WTC11 (cell line): ENCODE results near the gene ZBTB12. TPM values are rescaled to one million over a fixed set of nuclear protein-coding genes. Genes with fewer than 3 reads are reported as not detected.
A peak's percentile ranks its signal among the peaks of the same experiment; 100 is the strongest.

Experiments
- ATAC-seq: fragments of 200-7000 bp; cut with Tn5 transposase; 2 replicates; pipeline ENCODE4 v1.10.0; 2021; ENCODE audit warnings: mild to moderate bottlenecking, moderate library complexity
- CTCF ChIA-PET: fragments of 300-600 bp; sonication (Branson Sonifier 250); formaldehyde crosslinking; loops from one replicate; lab custom pipeline; 2021; ENCODE audit warnings: antibody characterized with exemption; lab: Charles Lee
- POLR2A ChIA-PET: fragments of 350-600 bp; sonication (Branson Sonifier 250); formaldehyde crosslinking; loops from one replicate; lab custom pipeline; 2021; ENCODE audit warnings: antibody characterized with exemption; lab: Charles Lee
- DNase-seq: peaks from one replicate; pipeline ENCODE4 v3.0.0; 2021; ENCODE audit warnings: low spot score
- H3K27ac Mint-ChIP-seq: 2 replicates; pipeline ENCODE4 v1.8.0; 2021; ENCODE audit warnings: mixed read lengths
- H3K27me3 Mint-ChIP-seq: 2 replicates; pipeline ENCODE4 v1.8.0; 2021; ENCODE audit warnings: low read depth, mild to moderate bottlenecking, moderate library complexity, mixed read lengths
- H3K36me3 Mint-ChIP-seq: 2 replicates; pipeline ENCODE4 v1.8.0; 2021; ENCODE audit warnings: mixed read lengths
- H3K4me1 Mint-ChIP-seq: 2 replicates; pipeline ENCODE4 v1.8.0; 2022; ENCODE audit warnings: mixed read lengths
- H3K4me3 Mint-ChIP-seq: 2 replicates; pipeline ENCODE4 v1.8.0; 2021; ENCODE audit warnings: mild to moderate bottlenecking, moderate library complexity, mixed read lengths
- H3K9me3 Mint-ChIP-seq: 2 replicates; pipeline ENCODE4 v1.8.0; 2021; ENCODE audit warnings: mixed read lengths
- CREM ChIP-seq: sonication (generic); formaldehyde crosslinking; IDR thresholded peaks from 2 replicates; pipeline ENCODE4 v1.8.1; 2022; ENCODE audit warnings: mild to moderate bottlenecking, missing genetic modification reagents, moderate library complexity
- GABPB1 ChIP-seq: sonication (generic); formaldehyde crosslinking; IDR thresholded peaks from 2 replicates; pipeline ENCODE4 v1.8.1; 2023; ENCODE audit warnings: mild to moderate bottlenecking, missing genetic modification reagents
- NFE2L1 ChIP-seq: sonication (generic); formaldehyde crosslinking; IDR thresholded peaks from 2 replicates; pipeline ENCODE4 v1.8.1; 2023; ENCODE audit warnings: missing genetic modification reagents
- NFYB ChIP-seq: sonication (generic); formaldehyde crosslinking; conservative IDR thresholded peaks from 2 replicates; pipeline ENCODE4 v1.8.0; 2022; ENCODE audit warnings: low read depth, missing genetic modification reagents
- NR1H2 ChIP-seq: sonication (generic); formaldehyde crosslinking; IDR thresholded peaks from 2 replicates; pipeline ENCODE4 v1.9.0; 2021; ENCODE audit warnings: mild to moderate bottlenecking, moderate library complexity, missing genetic modification reagents
- NR2C2 ChIP-seq: sonication (generic); formaldehyde crosslinking; IDR thresholded peaks from 2 replicates; pipeline ENCODE4 v1.8.0; 2022; ENCODE audit warnings: mild to moderate bottlenecking, missing genetic modification reagents
- RORB ChIP-seq: fragments of 250-450 bp; sonication (Bioruptor Pico); IDR thresholded peaks from 2 replicates; pipeline ENCODE4 v1.9.0; 2021; ENCODE audit warnings: mild to moderate bottlenecking
- SMAD3 ChIP-seq: sonication (generic); formaldehyde crosslinking; IDR thresholded peaks from 2 replicates; pipeline ENCODE4 v1.8.0; 2022; ENCODE audit warnings: missing genetic modification reagents, mild to moderate bottlenecking, borderline replicate concordance
- ZNF121 ChIP-seq: sonication (generic); formaldehyde crosslinking; IDR thresholded peaks from 2 replicates; pipeline ENCODE4 v1.8.0; 2023; ENCODE audit warnings: missing genetic modification reagents
- ZNF317 ChIP-seq: sonication (generic); formaldehyde crosslinking; IDR thresholded peaks from 2 replicates; pipeline ENCODE4 v1.8.1; 2023; ENCODE audit warnings: low read depth, mild to moderate bottlenecking, moderate library complexity, missing genetic modification reagents, borderline replicate concordance
- ZNF671 ChIP-seq: fragments of 250-450 bp; sonication (Bioruptor Pico); IDR thresholded peaks from 2 replicates; pipeline ENCODE4 v1.8.0; 2021; ENCODE audit warnings: mild to moderate bottlenecking
- total RNA-seq: library from RNA; stranded (reverse); gene quantifications from 3 replicates; pipeline ENCODE4 v1.2.3, GENCODE V29; 2021
- TF ChIP-seq, protein P1 (sequence below): fragments of 250-450 bp; sonication (Bioruptor Pico); conservative IDR thresholded peaks from 2 replicates; pipeline ENCODE4 v1.9.0; 2021; ENCODE audit warnings: mild to moderate bottlenecking
- TF ChIP-seq, protein P2 (sequence below): sonication (generic); formaldehyde crosslinking; IDR thresholded peaks from 2 replicates; pipeline ENCODE4 v1.8.0; 2023; ENCODE audit warnings: missing genetic modification reagents
- TF ChIP-seq, protein P3 (sequence below): sonication (generic); formaldehyde crosslinking; IDR thresholded peaks from 2 replicates; pipeline ENCODE4 v1.8.1; 2022; ENCODE audit warnings: mild to moderate bottlenecking, missing genetic modification reagents, moderate library complexity, borderline replicate concordance
- TF ChIP-seq, protein P4 (sequence below): sonication (generic); formaldehyde crosslinking; IDR thresholded peaks from 2 replicates; pipeline ENCODE4 v1.8.0; 2022; ENCODE audit warnings: missing genetic modification reagents
- TF ChIP-seq, protein P5 (sequence below): sonication (generic); formaldehyde crosslinking; IDR thresholded peaks from 2 replicates; pipeline ENCODE4 v1.8.0; 2022; ENCODE audit warnings: mild to moderate bottlenecking, missing genetic modification reagents
- TF ChIP-seq, protein P6 (sequence below): sonication (generic); formaldehyde crosslinking; IDR thresholded peaks from 2 replicates; pipeline ENCODE4 v1.8.1; 2023; ENCODE audit warnings: mild to moderate bottlenecking, moderate library complexity, missing genetic modification reagents

ZBTB12 gene
- total RNA-seq, 1 experiment from 2014 or later, result 24.0 TPM

DNA sequence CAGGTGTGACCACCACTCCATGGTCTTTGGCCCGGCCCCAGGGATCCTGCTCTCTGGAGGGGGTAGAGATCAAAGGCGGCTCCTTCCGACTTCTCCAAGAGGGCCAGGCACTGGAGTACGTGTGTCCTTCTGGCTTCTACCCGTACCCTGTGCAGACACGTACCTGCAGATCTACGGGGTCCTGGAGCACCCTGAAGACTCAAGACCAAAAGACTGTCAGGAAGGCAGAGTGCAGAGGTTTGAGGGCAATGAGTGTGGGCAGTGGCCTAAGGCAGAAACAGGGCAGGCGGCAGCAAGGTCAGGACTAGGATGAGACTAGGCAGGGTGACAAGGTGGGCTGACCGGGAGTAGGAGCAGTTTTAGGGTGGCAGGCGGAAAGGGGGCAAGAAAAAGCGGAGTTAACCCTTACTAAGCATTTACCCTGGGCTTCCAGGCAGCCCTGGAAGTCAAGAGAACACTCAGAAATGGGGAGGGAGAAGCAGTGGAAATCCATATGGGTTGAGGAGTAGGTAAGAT lies 44.5 kb upstream of the ZBTB12 start (continued):
- TF ChIP-seq, protein P1, sequence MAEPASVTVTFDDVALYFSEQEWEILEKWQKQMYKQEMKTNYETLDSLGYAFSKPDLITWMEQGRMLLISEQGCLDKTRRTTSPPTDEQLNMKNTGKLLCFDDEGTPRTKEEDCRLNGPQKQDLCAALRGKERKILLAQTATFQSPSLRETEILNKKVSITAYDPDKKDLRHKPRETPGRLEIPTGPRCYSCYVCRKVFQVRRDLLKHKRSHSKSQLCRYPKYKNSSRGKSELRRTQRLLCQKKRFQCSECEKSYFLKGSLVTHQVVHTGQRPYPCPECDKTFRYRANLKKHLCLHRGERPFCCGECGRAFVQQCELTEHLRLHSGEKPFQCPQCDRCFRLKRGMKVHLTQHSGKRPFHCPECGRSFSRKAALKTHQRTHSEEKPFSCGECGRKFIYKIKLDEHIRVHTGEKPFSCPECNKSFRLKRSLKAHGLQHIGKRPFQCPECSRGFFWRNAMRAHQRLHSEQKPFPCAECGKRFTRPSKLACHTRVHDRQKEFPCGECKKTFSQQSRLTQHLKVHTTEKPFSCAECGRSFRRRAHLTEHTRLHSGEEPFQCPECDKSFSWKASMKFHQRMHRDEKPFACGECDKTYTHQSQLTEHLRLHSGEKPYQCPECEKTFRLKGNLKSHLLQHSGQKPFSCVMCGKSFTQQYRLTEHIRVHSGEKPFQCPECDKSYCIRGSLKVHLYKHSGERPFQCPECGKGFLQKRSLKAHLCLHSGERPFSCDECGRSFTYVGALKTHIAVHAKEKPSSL (CRISPR knock-in tag), result no peak
- no peak for TF ChIP-seq NR2C2
- TF ChIP-seq, protein P2, sequence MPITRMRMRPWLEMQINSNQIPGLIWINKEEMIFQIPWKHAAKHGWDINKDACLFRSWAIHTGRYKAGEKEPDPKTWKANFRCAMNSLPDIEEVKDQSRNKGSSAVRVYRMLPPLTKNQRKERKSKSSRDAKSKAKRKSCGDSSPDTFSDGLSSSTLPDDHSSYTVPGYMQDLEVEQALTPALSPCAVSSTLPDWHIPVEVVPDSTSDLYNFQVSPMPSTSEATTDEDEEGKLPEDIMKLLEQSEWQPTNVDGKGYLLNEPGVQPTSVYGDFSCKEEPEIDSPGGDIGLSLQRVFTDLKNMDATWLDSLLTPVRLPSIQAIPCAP (CRISPR knock-in tag), result no peak
- TF ChIP-seq SMAD3, result no peak
- TF ChIP-seq, protein P3, sequence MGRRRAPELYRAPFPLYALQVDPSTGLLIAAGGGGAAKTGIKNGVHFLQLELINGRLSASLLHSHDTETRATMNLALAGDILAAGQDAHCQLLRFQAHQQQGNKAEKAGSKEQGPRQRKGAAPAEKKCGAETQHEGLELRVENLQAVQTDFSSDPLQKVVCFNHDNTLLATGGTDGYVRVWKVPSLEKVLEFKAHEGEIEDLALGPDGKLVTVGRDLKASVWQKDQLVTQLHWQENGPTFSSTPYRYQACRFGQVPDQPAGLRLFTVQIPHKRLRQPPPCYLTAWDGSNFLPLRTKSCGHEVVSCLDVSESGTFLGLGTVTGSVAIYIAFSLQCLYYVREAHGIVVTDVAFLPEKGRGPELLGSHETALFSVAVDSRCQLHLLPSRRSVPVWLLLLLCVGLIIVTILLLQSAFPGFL (CRISPR knock-in tag), result no peak
- no peak for TF ChIP-seq RORB (CRISPR knock-in tag)
- TF ChIP-seq CREM (CRISPR knock-in tag), result no peak
- no peak for TF ChIP-seq NR1H2 (CRISPR knock-in tag)
- TF ChIP-seq, all 79 proteins: peak for 0

DNA sequence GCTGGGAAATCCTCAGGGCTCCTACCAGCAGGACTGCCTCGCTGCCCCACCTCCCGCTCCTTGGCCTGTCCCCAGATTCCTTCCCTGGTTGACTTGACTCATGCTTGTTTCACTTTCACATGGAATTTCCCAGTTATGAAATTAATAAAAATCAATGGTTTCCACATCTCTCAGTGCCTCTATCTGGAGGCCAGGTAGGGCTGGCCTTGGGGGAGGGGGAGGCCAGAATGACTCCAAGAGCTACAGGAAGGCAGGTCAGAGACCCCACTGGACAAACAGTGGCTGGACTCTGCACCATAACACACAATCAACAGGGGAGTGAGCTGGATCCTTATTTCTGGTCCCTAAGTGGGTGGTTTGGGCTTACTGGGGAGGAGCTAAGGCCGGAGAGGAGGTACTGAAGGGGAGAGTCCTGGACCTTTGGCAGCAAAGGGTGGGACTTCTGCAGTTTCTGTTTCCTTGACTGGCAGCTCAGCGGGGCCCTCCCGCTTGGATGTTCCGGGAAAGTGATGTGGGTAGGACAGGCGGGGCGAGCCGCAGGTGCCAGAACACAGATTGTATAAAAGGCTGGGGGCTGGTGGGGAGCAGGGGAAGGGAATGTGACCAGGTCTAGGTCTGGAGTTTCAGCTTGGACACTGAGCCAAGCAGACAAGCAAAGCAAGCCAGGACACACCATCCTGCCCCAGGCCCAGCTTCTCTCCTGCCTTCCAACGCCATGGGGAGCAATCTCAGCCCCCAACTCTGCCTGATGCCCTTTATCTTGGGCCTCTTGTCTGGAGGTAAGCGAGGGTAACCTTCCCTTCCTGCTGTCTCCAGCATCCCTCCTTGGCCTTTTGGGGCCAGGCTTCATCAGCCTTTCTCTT lies 43.9 kb upstream of the ZBTB12 start, which contains the start of gene CFB:
TSS of gene CFB (plus strand) at position 589 of the 863 bp plus-strand sequence. CDS start at position 716, 127 bp downstream.
- H3K27ac Mint-ChIP-seq, result peak within 1 kb of the TSS; percentile 42; the same call in 1 of the 2 replicates
- DNase-seq (peak; percentile 44), ATAC-seq (peak; percentile 72)
- H3K27me3 Mint-ChIP-seq, result peaks cover 58% of the 10 kb centered on the region
- ChIA-PET CTCF (interaction anchor here (0.8 to 1.1 kb wide), 4 partner anchors 23 to 176 kb away, joined by 3 to 7 read pairs (median 4); no protein-coding TSS in a partner anchor), POLR2A (interaction anchor here (0.7 kb wide), 1 partner anchor 118 kb away, joined by 3 read pairs; the partner anchor contains the start of gene HSPA1B)
- 0 out of 2 replicates have a peak, but pooled peaks have one; percentile 32 for TF ChIP-seq GABPB1
- TF ChIP-seq ZNF121 (CRISPR knock-in tag), result no peak
- TF ChIP-seq, protein P4, sequence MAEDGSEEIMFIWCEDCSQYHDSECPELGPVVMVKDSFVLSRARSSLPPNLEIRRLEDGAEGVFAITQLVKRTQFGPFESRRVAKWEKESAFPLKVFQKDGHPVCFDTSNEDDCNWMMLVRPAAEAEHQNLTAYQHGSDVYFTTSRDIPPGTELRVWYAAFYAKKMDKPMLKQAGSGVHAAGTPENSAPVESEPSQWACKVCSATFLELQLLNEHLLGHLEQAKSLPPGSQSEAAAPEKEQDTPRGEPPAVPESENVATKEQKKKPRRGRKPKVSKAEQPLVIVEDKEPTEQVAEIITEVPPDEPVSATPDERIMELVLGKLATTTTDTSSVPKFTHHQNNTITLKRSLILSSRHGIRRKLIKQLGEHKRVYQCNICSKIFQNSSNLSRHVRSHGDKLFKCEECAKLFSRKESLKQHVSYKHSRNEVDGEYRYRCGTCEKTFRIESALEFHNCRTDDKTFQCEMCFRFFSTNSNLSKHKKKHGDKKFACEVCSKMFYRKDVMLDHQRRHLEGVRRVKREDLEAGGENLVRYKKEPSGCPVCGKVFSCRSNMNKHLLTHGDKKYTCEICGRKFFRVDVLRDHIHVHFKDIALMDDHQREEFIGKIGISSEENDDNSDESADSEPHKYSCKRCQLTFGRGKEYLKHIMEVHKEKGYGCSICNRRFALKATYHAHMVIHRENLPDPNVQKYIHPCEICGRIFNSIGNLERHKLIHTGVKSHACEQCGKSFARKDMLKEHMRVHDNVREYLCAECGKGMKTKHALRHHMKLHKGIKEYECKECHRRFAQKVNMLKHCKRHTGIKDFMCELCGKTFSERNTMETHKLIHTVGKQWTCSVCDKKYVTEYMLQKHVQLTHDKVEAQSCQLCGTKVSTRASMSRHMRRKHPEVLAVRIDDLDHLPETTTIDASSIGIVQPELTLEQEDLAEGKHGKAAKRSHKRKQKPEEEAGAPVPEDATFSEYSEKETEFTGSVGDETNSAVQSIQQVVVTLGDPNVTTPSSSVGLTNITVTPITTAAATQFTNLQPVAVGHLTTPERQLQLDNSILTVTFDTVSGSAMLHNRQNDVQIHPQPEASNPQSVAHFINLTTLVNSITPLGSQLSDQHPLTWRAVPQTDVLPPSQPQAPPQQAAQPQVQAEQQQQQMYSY, result no peak
- no peak for TF ChIP-seq NFYB (CRISPR knock-in tag)
- H3K4me1 Mint-ChIP-seq, result peaks cover 4% of the 10 kb centered on the region
- H3K9me3 Mint-ChIP-seq, result no peaks in the 10 kb centered on the region
- no peak within 1 kb of the TSS for H3K4me3 Mint-ChIP-seq
- H3K36me3 Mint-ChIP-seq, result peaks cover 1% of the 10 kb centered on the region; the same call in 1 of the 2 replicates

DNA sequence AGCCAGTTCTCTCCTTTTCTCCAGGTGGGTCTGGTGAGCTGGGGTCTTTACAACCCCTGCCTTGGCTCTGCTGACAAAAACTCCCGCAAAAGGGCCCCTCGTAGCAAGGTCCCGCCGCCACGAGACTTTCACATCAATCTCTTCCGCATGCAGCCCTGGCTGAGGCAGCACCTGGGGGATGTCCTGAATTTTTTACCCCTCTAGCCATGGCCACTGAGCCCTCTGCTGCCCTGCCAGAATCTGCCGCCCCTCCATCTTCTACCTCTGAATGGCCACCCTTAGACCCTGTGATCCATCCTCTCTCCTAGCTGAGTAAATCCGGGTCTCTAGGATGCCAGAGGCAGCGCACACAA lies 43.2 kb upstream of the ZBTB12 start:
- H3K27ac Mint-ChIP-seq, result peak overlapping the region; percentile 42; the same call in 1 of the 2 replicates
- peaks cover 10% of the 10 kb centered on the region for H3K4me1 Mint-ChIP-seq
- no peaks in the 10 kb centered on the region for H3K36me3 Mint-ChIP-seq
- no peak for DNase-seq
- POLR2A ChIA-PET, result interaction anchor here (0.7 kb wide), 1 partner anchor 118 kb away, joined by 3 read pairs; the partner anchor contains the start of gene HSPA1B
- H3K27me3 Mint-ChIP-seq, result peaks cover 58% of the 10 kb centered on the region
- CTCF ChIA-PET, result interaction anchor here (1.1 kb wide), 3 partner anchors 22 to 175 kb away, joined by 3 to 7 read pairs (median 3); no protein-coding TSS in a partner anchor
- H3K4me3 Mint-ChIP-seq, result no peak overlapping the region
- no peak for ATAC-seq
- H3K9me3 Mint-ChIP-seq, result no peaks in the 10 kb centered on the region
- TF ChIP-seq, protein P5, sequence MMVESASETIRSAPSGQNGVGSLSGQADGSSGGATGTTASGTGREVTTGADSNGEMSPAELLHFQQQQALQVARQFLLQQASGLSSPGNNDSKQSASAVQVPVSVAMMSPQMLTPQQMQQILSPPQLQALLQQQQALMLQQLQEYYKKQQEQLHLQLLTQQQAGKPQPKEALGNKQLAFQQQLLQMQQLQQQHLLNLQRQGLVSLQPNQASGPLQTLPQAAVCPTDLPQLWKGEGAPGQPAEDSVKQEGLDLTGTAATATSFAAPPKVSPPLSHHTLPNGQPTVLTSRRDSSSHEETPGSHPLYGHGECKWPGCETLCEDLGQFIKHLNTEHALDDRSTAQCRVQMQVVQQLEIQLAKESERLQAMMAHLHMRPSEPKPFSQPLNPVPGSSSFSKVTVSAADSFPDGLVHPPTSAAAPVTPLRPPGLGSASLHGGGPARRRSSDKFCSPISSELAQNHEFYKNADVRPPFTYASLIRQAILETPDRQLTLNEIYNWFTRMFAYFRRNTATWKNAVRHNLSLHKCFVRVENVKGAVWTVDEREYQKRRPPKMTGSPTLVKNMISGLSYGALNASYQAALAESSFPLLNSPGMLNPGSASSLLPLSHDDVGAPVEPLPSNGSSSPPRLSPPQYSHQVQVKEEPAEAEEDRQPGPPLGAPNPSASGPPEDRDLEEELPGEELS (CRISPR knock-in tag), result no peak
- TF ChIP-seq, protein P2 (CRISPR knock-in tag), result no peak
- TF ChIP-seq NFE2L1 (CRISPR knock-in tag) (no peak), ZNF671 (no peak), ZNF317 (CRISPR knock-in tag) (no peak)
- TF ChIP-seq, protein P6, sequence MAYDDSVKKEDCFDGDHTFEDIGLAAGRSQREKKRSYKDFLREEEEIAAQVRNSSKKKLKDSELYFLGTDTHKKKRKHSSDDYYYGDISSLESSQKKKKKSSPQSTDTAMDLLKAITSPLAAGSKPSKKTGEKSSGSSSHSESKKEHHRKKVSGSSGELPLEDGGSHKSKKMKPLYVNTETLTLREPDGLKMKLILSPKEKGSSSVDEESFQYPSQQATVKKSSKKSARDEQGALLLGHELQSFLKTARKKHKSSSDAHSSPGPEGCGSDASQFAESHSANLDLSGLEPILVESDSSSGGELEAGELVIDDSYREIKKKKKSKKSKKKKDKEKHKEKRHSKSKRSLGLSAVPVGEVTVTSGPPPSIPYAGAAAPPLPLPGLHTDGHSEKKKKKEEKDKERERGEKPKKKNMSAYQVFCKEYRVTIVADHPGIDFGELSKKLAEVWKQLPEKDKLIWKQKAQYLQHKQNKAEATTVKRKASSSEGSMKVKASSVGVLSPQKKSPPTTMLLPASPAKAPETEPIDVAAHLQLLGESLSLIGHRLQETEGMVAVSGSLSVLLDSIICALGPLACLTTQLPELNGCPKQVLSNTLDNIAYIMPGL (CRISPR knock-in tag), result no peak
